ENCODE results near the gene S100A12.

- TF ChIP-seq CTCF (IDR thresholded peaks at IDR 0.05; ENCODE audit: low read length) (no peak), EZH2 (optimal IDR thresholded peaks at IDR 0.05; ENCODE audit: low read depth, low read length) (no peak), EZH2phosphoT487 (IDR thresholded peaks at IDR 0.05; ENCODE audit: low read length) (no peak)
Observed at GRCh38 chr1:153344718-153345025, 30.7 kb downstream of the S100A12 start.
